ENCODE data around the gene KIF5C. TPM values are rescaled to one million over a fixed set of nuclear protein-coding genes. Genes with fewer than 3 reads are reported as not detected.
A peak's percentile ranks its signal among the peaks of the same experiment; 100 is the strongest.

Gene KIF5C
- total RNA-seq, 8 experiments from 2014 or later = 0.31 to 271 (median 222) TPM

- ATAC-seq (replicated peaks in 6 of 8) = no peak
- Histone ChIP-seq H3K27ac (no peak overlapping the region), H3K4me1 (replicated peaks in 1 of 2) (no peaks in the 10 kb centered on the region), H3K4me3 (no peak overlapping the region)
- in situ Hi-C loops (cut with MboI; ENCODE audit: low pct_unique_long_range_greater_than_20kb in 2 of 9, low sequenced_read_pairs in 9 of 9, unreplicated experiment in 9 of 9) = no loop called here
- 0 to 100% (median 83%) methylated on average over 1 to 5 of the region's 5 CpGs; no CpG with 5 or more reads in 3 of the 10 experiments for WGBS, 10 experiments
These were observed 84.7 kb downstream of the KIF5C start for GRCh38 chr2:148959745-148960144.

GRCh38 chr2:148960483-148960882 lies 85.5 kb downstream of the KIF5C start:
- in situ Hi-C loops (cut with MboI; ENCODE audit: low pct_unique_long_range_greater_than_20kb in 2 of 9, low sequenced_read_pairs in 9 of 9, unreplicated experiment in 9 of 9) = no loop called here
- ATAC-seq (replicated peaks in 6 of 8) = no peak
- 14 to 100% (median 92%) methylated on average over 1 to 3 of the region's 3 CpGs; no CpG with 5 or more reads in 1 of the 10 experiments for WGBS, 10 experiments
- no peak overlapping the region for H3K4me3 ChIP-seq
- no peak overlapping the region for H3K27ac ChIP-seq
- no peaks in the 10 kb centered on the region for H3K4me1 ChIP-seq (replicated peaks in 1 of 2)

GRCh38 chr2:148963461-148963860 lies 88.4 kb downstream of the KIF5C start:
- ATAC-seq (replicated peaks in 6 of 8) = no peak
- in situ Hi-C loops (cut with MboI; ENCODE audit: low pct_unique_long_range_greater_than_20kb in 2 of 9, low sequenced_read_pairs in 9 of 9, unreplicated experiment in 9 of 9) = no loop called here
- Histone ChIP-seq H3K4me3 (no peak overlapping the region), H3K27ac (no peak overlapping the region), H3K4me1 (replicated peaks in 1 of 2) (peaks cover 20 to 26% of the 10 kb centered on the region in 2 donors)
- WGBS, 10 experiments = 0 to 100% (median 90%) methylated on average over 1 to 3 of the region's 3 CpGs; no CpG with 5 or more reads in 1 of the 10 experiments

- H3K4me1 ChIP-seq (replicated peaks in 1 of 2) = peaks cover 44 to 50% of the 10 kb centered on the region in 2 donors
- in situ Hi-C loops (cut with MboI; ENCODE audit: low pct_unique_long_range_greater_than_20kb in 2 of 9, low sequenced_read_pairs in 9 of 9, unreplicated experiment in 9 of 9) = no loop called here
- WGBS, 10 experiments = 0 to 96% (median 79%) methylated on average over 1 to 10 of the region's 12 CpGs; no CpG with 5 or more reads in 2 of the 10 experiments
- H3K4me3 ChIP-seq = no peak overlapping the region
- no peak overlapping the region for H3K27ac ChIP-seq
- ATAC-seq (replicated peaks in 6 of 8) = no peak
These were observed 90.8 kb downstream of the KIF5C start for GRCh38 chr2:148965623-148966437.

- in situ Hi-C loops (cut with MboI; ENCODE audit: low pct_unique_long_range_greater_than_20kb in 2 of 9, low sequenced_read_pairs in 9 of 9, unreplicated experiment in 9 of 9) = no loop called here
- no peak for ATAC-seq (replicated peaks in 6 of 8)
- 20 to 100% (median 60%) methylated on average over 1 of the region's 1 CpG; no CpG with 5 or more reads in 5 of the 10 experiments for WGBS, 10 experiments
- no peak overlapping the region for H3K4me3 ChIP-seq
- H3K27ac ChIP-seq = no peak overlapping the region
- peaks cover 45 to 55% of the 10 kb centered on the region in 2 donors for H3K4me1 ChIP-seq (replicated peaks in 1 of 2)
These were observed 91.4 kb downstream of the KIF5C start for GRCh38 chr2:148966438-148966758.

GRCh38 chr2:148967056-148967455 lies 92.0 kb downstream of the KIF5C start:
- Histone ChIP-seq H3K4me1 (replicated peaks in 1 of 2) (peaks cover 45 to 62% of the 10 kb centered on the region in 2 donors), H3K27ac (peak overlapping the region; percentile 14 to 72), H3K4me3 (no peak overlapping the region)
- 40 to 90% (median 75%) methylated on average over 1 to 7 of the region's 7 CpGs; no CpG with 5 or more reads in 1 of the 10 experiments for WGBS, 10 experiments
- ATAC-seq (replicated peaks in 6 of 8) = peak in 5 of 8 experiments; percentile 20 to 47 (median 39)
- in situ Hi-C loops (cut with MboI; ENCODE audit: low pct_unique_long_range_greater_than_20kb in 2 of 9, low sequenced_read_pairs in 9 of 9, unreplicated experiment in 9 of 9) = no loop called here

- WGBS, 10 experiments = 48 to 100% (median 78%) methylated on average over 1 to 8 of the region's 8 CpGs
- Histone ChIP-seq H3K27ac (peak overlapping the region; percentile 14 to 72), H3K4me1 (replicated peaks in 1 of 2) (peaks cover 45 to 67% of the 10 kb centered on the region in 2 donors), H3K4me3 (no peak overlapping the region)
- ATAC-seq (replicated peaks in 6 of 8) = peak in 5 of 8 experiments; percentile 14 to 75 (median 69)
- in situ Hi-C loops (cut with MboI; ENCODE audit: low pct_unique_long_range_greater_than_20kb in 2 of 9, low sequenced_read_pairs in 9 of 9, unreplicated experiment in 9 of 9) = no loop called here
These were observed 92.6 kb downstream of the KIF5C start for GRCh38 chr2:148967578-148967977.

- 28 to 92% (median 53%) methylated on average over 1 to 4 of the region's 4 CpGs for WGBS, 10 experiments
These were observed 93.3 kb downstream of the KIF5C start for GRCh38 chr2:148968301-148968700.

GRCh38 chr2:148968776-148969319 lies 93.8 kb downstream of the KIF5C start:
- ATAC-seq (replicated peaks in 6 of 8) = no peak
- H3K4me1 ChIP-seq (replicated peaks in 1 of 2) = peaks cover 53 to 80% of the 10 kb centered on the region in 2 donors
- in situ Hi-C loops (cut with MboI; ENCODE audit: low pct_unique_long_range_greater_than_20kb in 2 of 9, low sequenced_read_pairs in 9 of 9, unreplicated experiment in 9 of 9) = no loop called here
- WGBS, 10 experiments = 23 to 100% (median 60%) methylated on average over 1 to 4 of the region's 4 CpGs
- H3K4me3 ChIP-seq = no peak overlapping the region
- peak overlapping the region; percentile 72 to 76 for H3K27ac ChIP-seq

More at GRCh38 chr2:148968301-148968700, 93.3 kb downstream of the KIF5C start:
- H3K27ac ChIP-seq = peak overlapping the region; percentile 14 to 72
- peaks cover 48 to 74% of the 10 kb centered on the region in 2 donors for H3K4me1 ChIP-seq (replicated peaks in 1 of 2)
- no peak for ATAC-seq (replicated peaks in 6 of 8)
- in situ Hi-C loops (cut with MboI; ENCODE audit: low pct_unique_long_range_greater_than_20kb in 2 of 9, low sequenced_read_pairs in 9 of 9, unreplicated experiment in 9 of 9) = no loop called here
- no peak overlapping the region for H3K4me3 ChIP-seq

- ATAC-seq (replicated peaks in 6 of 8) = peak in 5 of 8 experiments; percentile 51 to 77 (median 54)
- Histone ChIP-seq H3K4me1 (replicated peaks in 1 of 2) (peaks cover 61 to 88% of the 10 kb centered on the region in 2 donors), H3K27ac (peak overlapping the region; percentile 72 to 76), H3K4me3 (no peak overlapping the region)
- 7 to 66% (median 10%) methylated on average over 1 to 4 of the region's 7 CpGs; no CpG with 5 or more reads in 3 of the 10 experiments for WGBS, 10 experiments
- in situ Hi-C loops (cut with MboI; ENCODE audit: low pct_unique_long_range_greater_than_20kb in 2 of 9, low sequenced_read_pairs in 9 of 9, unreplicated experiment in 9 of 9) = no loop called here
These were observed 94.6 kb downstream of the KIF5C start for GRCh38 chr2:148969659-148970061.

- Histone ChIP-seq H3K27ac (peak overlapping the region; percentile 72 to 76), H3K4me3 (no peak overlapping the region), H3K4me1 (replicated peaks in 1 of 2) (peaks cover 67 to 95% of the 10 kb centered on the region in 2 donors)
- in situ Hi-C loops (cut with MboI; ENCODE audit: low pct_unique_long_range_greater_than_20kb in 2 of 9, low sequenced_read_pairs in 9 of 9, unreplicated experiment in 9 of 9) = no loop called here
- ATAC-seq (replicated peaks in 6 of 8) = peak in 1 of 8 experiments; percentile 30
- WGBS, 10 experiments = 63 to 100% (median 80%) methylated on average over 1 to 2 of the region's 2 CpGs; no CpG with 5 or more reads in 3 of the 10 experiments
These were observed 95.4 kb downstream of the KIF5C start for GRCh38 chr2:148970385-148970784.

GRCh38 chr2:148971547-148971946 lies 96.5 kb downstream of the KIF5C start:
- no peak for ATAC-seq (replicated peaks in 6 of 8)
- Histone ChIP-seq H3K4me1 (replicated peaks in 1 of 2) (peaks cover 69 to 94% of the 10 kb centered on the region in 2 donors), H3K4me3 (no peak overlapping the region), H3K27ac (no peak overlapping the region)
- in situ Hi-C loops (cut with MboI; ENCODE audit: low pct_unique_long_range_greater_than_20kb in 2 of 9, low sequenced_read_pairs in 9 of 9, unreplicated experiment in 9 of 9) = no loop called here
- 6 to 100% (median 82%) methylated on average over 2 to 3 of the region's 3 CpGs for WGBS, 10 experiments

GRCh38 chr2:148974095-148974494 lies 99.1 kb downstream of the KIF5C start:
- Histone ChIP-seq H3K27ac (peak overlapping the region; percentile 75 to 81), H3K4me1 (replicated peaks in 1 of 2) (peaks cover 45 to 69% of the 10 kb centered on the region in 2 donors)
- in situ Hi-C loops (cut with MboI; ENCODE audit: low pct_unique_long_range_greater_than_20kb in 2 of 9, low sequenced_read_pairs in 9 of 9, unreplicated experiment in 9 of 9) = no loop called here

More at GRCh38 chr2:148974095-148974494, 99.1 kb downstream of the KIF5C start:
- peak in 6 of 8 experiments; percentile 25 to 94 (median 89) for ATAC-seq (replicated peaks in 6 of 8)
- H3K4me3 ChIP-seq = no peak overlapping the region
